ENCODE data around the gene EYA2. TPM values are rescaled to one million over a fixed set of nuclear protein-coding genes. Genes with fewer than 3 reads are reported as not detected.

Gene EYA2
- total RNA-seq, 1 donor from 2014 or later: 94.1 TPM

DNA sequence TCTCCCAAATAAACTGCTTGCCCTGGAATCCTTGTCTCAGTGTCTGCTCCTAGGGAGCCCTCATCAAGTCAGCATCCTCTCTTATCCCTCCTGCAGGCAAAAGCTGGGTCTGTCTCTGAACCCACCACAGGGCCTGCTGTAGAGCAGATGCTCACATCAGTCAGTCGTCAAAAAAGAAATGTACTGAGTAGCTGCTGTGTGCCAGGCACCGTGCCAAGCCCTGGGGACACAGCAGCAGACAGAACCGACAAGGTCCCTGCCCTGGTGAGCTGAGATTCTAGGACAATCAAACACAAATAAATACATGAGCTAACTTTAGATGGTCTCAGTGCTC is 68.5 kb downstream of the EYA2 start:
- Mint-ChIP-seq H3K9me3 (ENCODE audit: unreplicated experiment) (peaks cover 19% of the 10 kb centered on the region), H3K27me3 (ENCODE audit: unreplicated experiment) (peaks cover 10% of the 10 kb centered on the region), H3K4me3 (ENCODE audit: unreplicated experiment) (no peak overlapping the region), H3K36me3 (ENCODE audit: unreplicated experiment) (peaks cover 5% of the 10 kb centered on the region), H3K27ac (ENCODE audit: unreplicated experiment) (no peak overlapping the region), H3K4me1 (ENCODE audit: low read depth, unreplicated experiment) (peaks cover 18% of the 10 kb centered on the region)
- TF ChIP-seq, protein P1, sequence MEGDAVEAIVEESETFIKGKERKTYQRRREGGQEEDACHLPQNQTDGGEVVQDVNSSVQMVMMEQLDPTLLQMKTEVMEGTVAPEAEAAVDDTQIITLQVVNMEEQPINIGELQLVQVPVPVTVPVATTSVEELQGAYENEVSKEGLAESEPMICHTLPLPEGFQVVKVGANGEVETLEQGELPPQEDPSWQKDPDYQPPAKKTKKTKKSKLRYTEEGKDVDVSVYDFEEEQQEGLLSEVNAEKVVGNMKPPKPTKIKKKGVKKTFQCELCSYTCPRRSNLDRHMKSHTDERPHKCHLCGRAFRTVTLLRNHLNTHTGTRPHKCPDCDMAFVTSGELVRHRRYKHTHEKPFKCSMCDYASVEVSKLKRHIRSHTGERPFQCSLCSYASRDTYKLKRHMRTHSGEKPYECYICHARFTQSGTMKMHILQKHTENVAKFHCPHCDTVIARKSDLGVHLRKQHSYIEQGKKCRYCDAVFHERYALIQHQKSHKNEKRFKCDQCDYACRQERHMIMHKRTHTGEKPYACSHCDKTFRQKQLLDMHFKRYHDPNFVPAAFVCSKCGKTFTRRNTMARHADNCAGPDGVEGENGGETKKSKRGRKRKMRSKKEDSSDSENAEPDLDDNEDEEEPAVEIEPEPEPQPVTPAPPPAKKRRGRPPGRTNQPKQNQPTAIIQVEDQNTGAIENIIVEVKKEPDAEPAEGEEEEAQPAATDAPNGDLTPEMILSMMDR (IDR thresholded peaks at IDR 0.05; ENCODE audit: partially characterized antibody, unreplicated experiment): no peak
- DNase-seq: no peak

DNA sequence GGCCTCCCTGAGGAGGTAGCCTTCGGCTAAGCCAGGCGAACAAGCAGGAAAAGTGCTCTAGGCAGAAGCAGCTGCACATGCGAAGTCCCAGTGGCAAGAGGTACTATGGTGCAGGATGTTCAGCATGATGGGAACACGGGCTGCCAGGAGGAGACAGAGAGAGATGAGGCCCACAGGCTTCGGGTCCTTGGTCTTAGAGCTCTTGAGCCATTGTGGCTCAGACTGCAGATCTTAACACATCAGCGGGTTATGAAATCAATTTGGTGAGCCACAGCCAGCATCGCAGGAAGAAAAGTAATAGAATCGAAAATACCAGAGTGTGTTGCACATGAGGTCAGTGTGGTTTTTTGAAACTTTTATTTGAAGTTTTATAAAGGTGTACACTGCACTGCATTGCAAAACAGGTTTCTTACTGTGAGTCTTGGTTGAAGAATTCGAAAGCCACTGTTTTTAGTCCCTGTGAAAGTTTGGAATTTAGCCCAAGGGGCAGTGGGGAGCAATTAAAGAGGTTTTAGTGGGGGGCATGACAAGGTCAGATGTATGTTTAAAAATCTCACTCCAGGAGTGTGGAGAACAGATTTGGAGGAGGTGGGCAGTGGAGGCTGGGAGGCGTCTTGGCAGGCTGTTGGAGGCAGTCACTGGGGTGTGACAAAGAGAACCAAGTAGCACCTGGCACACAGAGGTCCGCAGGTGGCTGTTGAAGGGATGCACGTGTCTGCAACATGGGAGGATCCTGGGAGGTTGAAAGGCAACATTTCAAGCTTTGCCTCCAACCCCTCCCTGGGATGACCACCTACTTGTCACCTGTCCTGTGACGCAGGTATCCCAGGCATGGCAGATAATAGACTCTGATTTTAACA is 69.3 kb downstream of the EYA2 start:
- H3K27me3 Mint-ChIP-seq (ENCODE audit: unreplicated experiment): peaks cover 10% of the 10 kb centered on the region
- no peak overlapping the region for H3K27ac Mint-ChIP-seq (ENCODE audit: unreplicated experiment)
- peaks cover 20% of the 10 kb centered on the region for H3K4me1 Mint-ChIP-seq (ENCODE audit: low read depth, unreplicated experiment)
- no peak for DNase-seq
- TF ChIP-seq, protein P1 (IDR thresholded peaks at IDR 0.05; ENCODE audit: partially characterized antibody, unreplicated experiment): no peak
- H3K36me3 Mint-ChIP-seq (ENCODE audit: unreplicated experiment): peaks cover 3% of the 10 kb centered on the region
- H3K9me3 Mint-ChIP-seq (ENCODE audit: unreplicated experiment): peaks cover 20% of the 10 kb centered on the region
- H3K4me3 Mint-ChIP-seq (ENCODE audit: unreplicated experiment): no peak overlapping the region

DNA sequence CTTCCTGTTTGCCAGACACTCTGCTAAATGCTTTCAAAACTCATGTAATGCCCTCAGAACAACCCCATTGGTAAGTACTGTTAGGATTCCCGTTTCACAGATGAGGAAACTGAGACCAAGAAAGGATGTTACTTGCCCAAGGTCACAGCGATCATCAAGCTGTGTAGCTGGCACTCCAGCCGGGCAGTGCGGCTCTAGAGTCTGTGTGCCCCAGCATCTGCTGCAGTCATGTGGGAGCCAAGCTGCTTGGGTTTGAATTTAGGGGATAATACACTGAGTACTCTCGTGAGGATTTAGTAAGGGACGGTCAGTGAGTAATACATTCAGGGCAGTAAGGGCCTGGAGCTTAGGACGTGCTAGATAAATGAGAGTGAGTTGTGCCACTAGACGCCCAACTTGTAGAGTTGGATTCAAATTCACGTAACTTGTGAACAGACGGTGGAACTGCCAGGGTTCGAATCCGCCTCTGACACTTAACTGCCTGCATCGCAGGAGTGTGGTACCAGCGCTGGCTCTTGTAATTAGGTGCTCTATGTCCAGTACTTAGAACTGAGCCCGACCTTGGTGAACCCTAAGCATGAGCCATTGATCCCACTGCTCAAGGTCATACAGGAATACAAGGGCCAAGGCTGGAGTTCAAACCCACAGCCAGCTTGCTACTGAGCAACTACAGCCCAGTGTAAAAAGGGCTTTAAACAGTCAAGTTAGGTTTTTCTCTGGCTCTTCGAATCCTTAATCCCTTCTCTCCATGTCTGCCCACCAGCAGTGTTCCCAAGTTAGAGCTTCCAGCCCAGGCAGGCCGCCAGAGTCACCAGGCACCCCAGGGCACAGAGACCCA is 70.2 kb downstream of the EYA2 start:
- Mint-ChIP-seq H3K27me3 (ENCODE audit: unreplicated experiment) (peaks cover 6% of the 10 kb centered on the region), H3K36me3 (ENCODE audit: unreplicated experiment) (peaks cover 3% of the 10 kb centered on the region), H3K9me3 (ENCODE audit: unreplicated experiment) (peaks cover 18% of the 10 kb centered on the region), H3K4me3 (ENCODE audit: unreplicated experiment) (no peak overlapping the region), H3K4me1 (ENCODE audit: low read depth, unreplicated experiment) (peaks cover 18% of the 10 kb centered on the region), H3K27ac (ENCODE audit: unreplicated experiment) (peak overlapping the region; percentile 33)
- no peak for DNase-seq
- TF ChIP-seq, protein P1 (IDR thresholded peaks at IDR 0.05; ENCODE audit: partially characterized antibody, unreplicated experiment): no peak

DNA sequence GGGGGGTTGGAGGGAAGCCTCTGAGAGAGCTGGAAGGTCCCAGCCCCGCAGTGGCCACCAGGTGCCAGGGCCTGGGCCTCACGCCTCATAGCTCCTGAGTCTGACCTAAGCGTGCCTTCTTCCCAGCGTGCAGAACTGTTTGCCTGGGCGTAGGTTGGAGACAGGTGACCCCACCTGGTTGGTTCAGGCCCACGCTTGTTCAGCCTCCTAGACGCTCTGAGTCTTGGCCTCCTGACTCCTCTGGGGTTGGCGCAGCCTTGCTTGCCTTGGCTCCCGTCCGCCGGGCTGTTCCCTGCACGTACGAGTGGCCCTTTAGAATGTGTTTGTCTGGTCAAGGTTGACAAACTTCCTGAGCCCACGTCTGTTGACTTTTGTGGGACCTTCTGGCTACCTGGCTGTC is 70.8 kb downstream of the EYA2 start:
- Mint-ChIP-seq H3K9me3 (ENCODE audit: unreplicated experiment) (peaks cover 18% of the 10 kb centered on the region), H3K4me3 (ENCODE audit: unreplicated experiment) (no peak overlapping the region), H3K4me1 (ENCODE audit: low read depth, unreplicated experiment) (peaks cover 24% of the 10 kb centered on the region), H3K36me3 (ENCODE audit: unreplicated experiment) (peaks cover 3% of the 10 kb centered on the region), H3K27me3 (ENCODE audit: unreplicated experiment) (peaks cover 6% of the 10 kb centered on the region), H3K27ac (ENCODE audit: unreplicated experiment) (no peak overlapping the region)
- DNase-seq: no peak
- TF ChIP-seq, protein P1 (IDR thresholded peaks at IDR 0.05; ENCODE audit: partially characterized antibody, unreplicated experiment): no peak

Data from glutamatergic neuron (in vitro differentiated cells).